Measurements from ENCODE around the gene FUT8. TPM values are rescaled to one million over a fixed set of nuclear protein-coding genes. Genes with fewer than 3 reads are reported as not detected.

Gene FUT8
- total and polyA plus RNA-seq, 9 donors, result 9.2 to 21.1 (median 13.4) TPM

DNA sequence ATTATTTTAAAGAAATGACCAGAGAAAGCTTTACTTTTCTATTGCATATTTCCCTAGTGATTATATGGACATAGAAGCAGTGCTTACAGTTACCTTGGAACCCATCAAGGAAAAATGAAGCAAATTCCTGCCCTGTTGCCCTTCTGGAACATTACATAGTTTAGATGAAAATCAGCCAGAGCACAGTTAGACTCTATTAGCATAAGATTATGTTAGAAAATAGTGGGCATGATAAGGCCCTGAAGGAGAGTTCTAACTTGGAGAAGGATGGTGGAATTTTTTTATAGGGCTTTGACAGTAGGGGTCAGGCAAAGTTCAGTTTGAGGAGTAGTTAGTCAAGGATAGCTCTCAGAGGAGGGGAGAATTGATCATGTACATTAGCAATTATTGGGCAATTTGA lies 74.3 kb downstream of the FUT8 start:
- no peaks in the 10 kb centered on the region for H3K27me3 ChIP-seq (ENCODE audit: control insufficient read depth, insufficient read depth, low read length)

DNA sequence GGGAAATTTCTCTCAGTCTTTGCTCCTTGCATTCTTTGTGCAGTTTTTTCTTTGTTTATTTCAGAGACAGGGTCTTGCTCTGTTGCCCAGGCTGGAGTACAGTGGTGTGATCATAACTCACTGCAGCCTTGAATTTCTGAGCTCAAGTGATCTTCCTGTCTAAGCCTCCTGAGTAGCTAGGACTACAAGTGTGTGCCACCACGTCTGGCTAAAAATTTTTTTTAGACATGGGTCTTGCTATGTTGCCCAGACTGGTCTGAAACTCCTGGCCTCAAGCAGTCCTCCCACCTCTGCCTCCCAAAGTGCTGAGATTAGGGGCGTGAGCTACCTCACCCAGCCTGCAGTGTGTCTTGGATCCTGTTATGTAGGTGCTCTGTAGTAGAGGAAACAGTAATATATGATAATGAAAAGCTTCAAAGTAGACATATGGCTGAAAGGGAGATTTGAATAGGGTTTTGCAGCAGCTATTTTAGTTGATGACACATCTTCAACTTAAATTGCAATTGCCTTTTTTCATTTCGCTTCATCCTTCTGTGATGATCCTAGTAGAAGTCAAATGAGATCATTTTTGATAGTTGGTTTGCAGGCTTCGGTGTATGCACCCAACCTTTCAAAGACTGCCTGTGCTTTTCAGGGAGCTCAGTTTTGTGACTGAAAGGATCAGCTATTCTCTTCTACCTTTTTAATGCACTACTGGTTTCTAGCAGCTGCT lies 75.4 kb downstream of the FUT8 start:
- 92% methylated on average over 2 of the region's 4 CpGs for WGBS (ENCODE audit: insufficient coverage)
- H3K9me3 ChIP-seq (replicated peaks; ENCODE audit: control insufficient read depth, low read depth, low read length), result no peaks in the 10 kb centered on the region

More for the DNA sequence above, 74.3 kb downstream of the FUT8 start:
- no peaks in the 10 kb centered on the region for H3K9me3 ChIP-seq (replicated peaks; ENCODE audit: control insufficient read depth, low read depth, low read length)
- no peaks in the 10 kb centered on the region for H3K36me3 ChIP-seq (ENCODE audit: control insufficient read depth, insufficient read depth, low read length)
- H3K4me3 ChIP-seq (ENCODE audit: low read length), result no peak overlapping the region
- no peak for DNase-seq
- no peaks in the 10 kb centered on the region for H3K4me1 ChIP-seq (ENCODE audit: control insufficient read depth, insufficient read depth, low read length)
- H3K27ac ChIP-seq (ENCODE audit: low read length), result no peak overlapping the region

DNA sequence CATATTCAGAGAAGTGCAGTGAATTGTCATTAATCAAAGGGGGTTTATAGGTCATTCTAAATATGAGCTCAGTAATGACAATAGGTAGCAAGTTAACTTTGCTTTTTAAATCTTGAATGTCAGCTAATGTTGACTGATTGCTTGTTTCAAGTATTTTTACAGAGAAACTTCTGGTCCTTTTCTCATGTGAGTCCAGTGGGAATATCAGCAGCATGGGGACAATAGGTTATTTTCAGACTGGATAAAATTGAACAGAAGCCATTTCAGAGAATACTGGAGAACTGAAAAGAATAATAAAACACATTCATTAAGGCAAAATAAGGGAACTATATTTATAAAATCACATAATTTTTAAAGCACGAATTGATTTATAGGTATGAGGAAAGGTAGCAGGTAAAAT lies 78.7 kb downstream of the FUT8 start:
- Histone ChIP-seq H3K27ac (ENCODE audit: low read length) (no peak overlapping the region), H3K36me3 (ENCODE audit: control insufficient read depth, insufficient read depth, low read length) (no peaks in the 10 kb centered on the region), H3K9me3 (replicated peaks; ENCODE audit: control insufficient read depth, low read depth, low read length) (no peaks in the 10 kb centered on the region), H3K4me1 (ENCODE audit: control insufficient read depth, insufficient read depth, low read length) (no peaks in the 10 kb centered on the region), H3K27me3 (ENCODE audit: control insufficient read depth, insufficient read depth, low read length) (no peaks in the 10 kb centered on the region), H3K4me3 (ENCODE audit: low read length) (no peak overlapping the region)
- no CpG with 5 or more reads among the region's 1 CpG for WGBS (ENCODE audit: insufficient coverage)
- no peak for DNase-seq

More for the DNA sequence above, 75.4 kb downstream of the FUT8 start:
- Histone ChIP-seq H3K27ac (ENCODE audit: low read length) (no peak overlapping the region), H3K4me3 (ENCODE audit: low read length) (no peak overlapping the region), H3K36me3 (ENCODE audit: control insufficient read depth, insufficient read depth, low read length) (no peaks in the 10 kb centered on the region), H3K4me1 (ENCODE audit: control insufficient read depth, insufficient read depth, low read length) (no peaks in the 10 kb centered on the region), H3K27me3 (ENCODE audit: control insufficient read depth, insufficient read depth, low read length) (no peaks in the 10 kb centered on the region)
- DNase-seq, result no peak

DNA sequence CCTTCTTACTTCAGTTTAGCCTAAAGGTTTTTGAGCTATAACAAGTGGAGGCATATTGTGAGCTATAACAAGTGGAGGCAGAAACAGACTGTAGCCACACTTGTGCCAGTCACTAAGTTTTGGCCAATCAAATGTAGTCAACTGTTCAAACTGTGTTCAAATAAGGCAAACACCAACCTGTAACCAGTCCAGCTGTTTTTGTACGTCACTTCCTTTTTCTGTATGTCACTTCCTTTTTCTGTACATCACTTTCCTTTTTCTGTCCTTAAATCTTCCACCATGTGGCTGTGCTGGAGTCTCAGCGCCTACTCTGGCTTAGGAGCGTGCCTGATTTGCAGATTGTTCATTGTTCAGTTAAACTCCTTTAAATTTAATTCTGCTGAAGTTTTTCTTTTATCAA lies 79.7 kb downstream of the FUT8 start:
- 75% methylated on average over 1 of the region's 3 CpGs for WGBS (ENCODE audit: insufficient coverage)
- H3K36me3 ChIP-seq (ENCODE audit: control insufficient read depth, insufficient read depth, low read length), result no peaks in the 10 kb centered on the region
- no peak overlapping the region for H3K4me3 ChIP-seq (ENCODE audit: low read length)
- no peak overlapping the region for H3K27ac ChIP-seq (ENCODE audit: low read length)
- DNase-seq, result no peak
- H3K9me3 ChIP-seq (replicated peaks; ENCODE audit: control insufficient read depth, low read depth, low read length), result no peaks in the 10 kb centered on the region
- H3K27me3 ChIP-seq (ENCODE audit: control insufficient read depth, insufficient read depth, low read length), result no peaks in the 10 kb centered on the region
- no peaks in the 10 kb centered on the region for H3K4me1 ChIP-seq (ENCODE audit: control insufficient read depth, insufficient read depth, low read length)

DNA sequence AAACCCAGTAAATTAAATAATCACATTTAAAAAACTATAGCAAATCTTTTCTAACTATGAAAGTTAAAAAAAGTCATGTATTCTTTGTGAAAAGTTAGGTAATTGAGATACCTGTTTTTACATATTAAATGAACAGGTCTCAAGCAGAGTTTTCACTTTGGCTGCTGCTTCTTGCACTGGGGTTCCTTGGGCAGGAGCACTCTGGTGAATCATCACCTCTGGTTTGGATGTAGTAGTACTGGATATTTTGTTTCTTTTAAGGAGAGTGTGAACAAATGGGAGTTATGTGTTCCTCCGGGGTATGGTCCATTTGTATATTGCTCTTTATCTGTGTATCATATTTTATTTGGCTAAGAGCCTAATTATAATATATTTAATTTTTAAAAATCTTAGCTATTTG lies 82.7 kb downstream of the FUT8 start:
- no peaks in the 10 kb centered on the region for H3K4me1 ChIP-seq (ENCODE audit: control insufficient read depth, insufficient read depth, low read length)
- no peak for DNase-seq
- no peaks in the 10 kb centered on the region for H3K36me3 ChIP-seq (ENCODE audit: control insufficient read depth, insufficient read depth, low read length)
- H3K27me3 ChIP-seq (ENCODE audit: control insufficient read depth, insufficient read depth, low read length), result no peaks in the 10 kb centered on the region
- H3K4me3 ChIP-seq (ENCODE audit: low read length), result no peak overlapping the region
- no peak overlapping the region for H3K27ac ChIP-seq (ENCODE audit: low read length)
- H3K9me3 ChIP-seq (replicated peaks; ENCODE audit: control insufficient read depth, low read depth, low read length), result no peaks in the 10 kb centered on the region
- WGBS (ENCODE audit: insufficient coverage), result no CpG with 5 or more reads among the region's 1 CpG

DNA sequence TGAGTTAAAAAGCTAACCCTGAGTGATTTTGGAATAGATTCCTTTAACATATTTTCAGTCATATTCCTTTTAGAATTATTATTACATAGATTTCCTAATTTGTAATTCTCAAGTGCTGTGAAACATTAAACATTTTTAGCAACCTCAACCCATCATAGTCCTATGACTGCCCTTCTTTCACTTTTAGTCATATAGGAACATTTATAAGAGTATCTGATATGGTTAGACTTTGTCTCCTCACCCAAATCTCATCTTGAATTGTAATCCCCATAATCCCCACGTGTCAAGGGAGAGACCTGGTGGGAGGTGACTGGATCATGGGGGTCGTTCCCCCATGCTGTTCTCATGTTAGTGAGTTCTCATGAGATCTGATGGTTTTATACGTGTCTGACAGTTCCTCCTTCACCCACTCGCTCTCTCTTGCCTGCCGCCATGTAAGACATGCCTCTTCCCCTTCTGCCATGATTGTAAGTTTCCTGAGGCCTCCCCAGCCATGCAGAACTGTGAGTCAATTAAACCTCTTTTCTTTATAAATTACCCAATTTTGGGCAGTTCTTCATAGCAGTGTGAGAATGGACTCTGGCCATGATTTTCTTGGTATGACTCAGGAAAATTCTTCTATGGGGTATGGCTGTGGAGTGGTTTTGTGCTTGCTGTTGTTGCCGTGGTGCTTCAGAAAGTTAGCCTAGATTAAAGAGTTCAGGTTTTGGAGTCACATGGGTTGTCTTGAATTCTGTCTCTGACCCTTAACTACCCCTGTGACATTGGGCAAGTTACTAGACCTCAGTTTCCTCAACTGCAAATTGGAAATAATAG lies 83.9 kb downstream of the FUT8 start:
- Histone ChIP-seq H3K4me3 (ENCODE audit: low read length) (no peak overlapping the region), H3K27ac (ENCODE audit: low read length) (no peak overlapping the region), H3K36me3 (ENCODE audit: control insufficient read depth, insufficient read depth, low read length) (no peaks in the 10 kb centered on the region), H3K9me3 (replicated peaks; ENCODE audit: control insufficient read depth, low read depth, low read length) (no peaks in the 10 kb centered on the region), H3K27me3 (ENCODE audit: control insufficient read depth, insufficient read depth, low read length) (no peaks in the 10 kb centered on the region), H3K4me1 (ENCODE audit: control insufficient read depth, insufficient read depth, low read length) (no peaks in the 10 kb centered on the region)
- no CpG with 5 or more reads among the region's 6 CpGs for WGBS (ENCODE audit: insufficient coverage)
- no peak for DNase-seq

DNA sequence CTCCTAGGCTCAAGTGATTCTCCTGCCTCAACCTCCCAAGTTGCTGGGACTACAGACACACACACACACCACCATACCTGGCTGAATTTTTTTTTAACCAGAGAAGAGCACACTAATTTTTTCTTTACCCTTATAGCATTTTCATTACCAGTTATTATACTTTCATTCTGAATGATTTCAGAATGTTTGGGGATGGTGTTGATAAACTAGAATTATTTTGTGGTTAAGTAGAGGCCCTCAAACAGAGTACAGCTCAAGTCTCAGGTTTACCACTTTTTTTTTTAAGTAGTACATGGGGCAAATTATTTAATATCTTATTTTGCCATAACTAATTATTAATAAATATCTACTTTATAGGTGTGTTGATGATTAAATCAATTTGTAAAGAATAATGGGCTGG lies 86.6 kb downstream of the FUT8 start:
- Histone ChIP-seq H3K4me1 (ENCODE audit: control insufficient read depth, insufficient read depth, low read length) (no peaks in the 10 kb centered on the region), H3K9me3 (replicated peaks; ENCODE audit: control insufficient read depth, low read depth, low read length) (no peaks in the 10 kb centered on the region), H3K36me3 (ENCODE audit: control insufficient read depth, insufficient read depth, low read length) (no peaks in the 10 kb centered on the region), H3K27ac (ENCODE audit: low read length) (no peak overlapping the region), H3K27me3 (ENCODE audit: control insufficient read depth, insufficient read depth, low read length) (no peaks in the 10 kb centered on the region), H3K4me3 (ENCODE audit: low read length) (no peak overlapping the region)
- DNase-seq, result no peak

DNA sequence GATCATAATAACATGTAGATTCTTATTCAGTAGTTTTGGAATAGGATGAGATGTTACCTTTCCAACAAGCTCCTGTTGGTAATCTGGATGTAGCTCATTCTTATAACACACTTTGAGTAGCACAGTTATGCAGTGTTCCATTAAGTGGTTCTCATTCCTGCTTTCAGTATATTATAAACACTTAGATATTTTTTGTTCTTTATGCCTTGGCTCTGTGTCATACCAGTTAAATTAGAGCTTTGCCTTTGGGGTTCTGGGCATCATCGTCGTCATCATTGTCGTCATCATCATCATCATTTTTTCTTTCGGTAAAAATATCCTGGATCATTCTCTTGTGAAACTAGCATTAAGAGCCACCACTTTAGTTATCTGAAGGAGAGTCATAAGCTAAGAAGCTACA lies 87.5 kb downstream of the FUT8 start:
- no peaks in the 10 kb centered on the region for H3K4me1 ChIP-seq (ENCODE audit: control insufficient read depth, insufficient read depth, low read length)
- H3K9me3 ChIP-seq (replicated peaks; ENCODE audit: control insufficient read depth, low read depth, low read length), result no peaks in the 10 kb centered on the region
- H3K27me3 ChIP-seq (ENCODE audit: control insufficient read depth, insufficient read depth, low read length), result no peaks in the 10 kb centered on the region
- H3K27ac ChIP-seq (ENCODE audit: low read length), result no peak overlapping the region
- H3K4me3 ChIP-seq (ENCODE audit: low read length), result no peak overlapping the region
- WGBS (ENCODE audit: insufficient coverage), result no CpG with 5 or more reads among the region's 4 CpGs
- DNase-seq, result no peak
- no peaks in the 10 kb centered on the region for H3K36me3 ChIP-seq (ENCODE audit: control insufficient read depth, insufficient read depth, low read length)

DNA sequence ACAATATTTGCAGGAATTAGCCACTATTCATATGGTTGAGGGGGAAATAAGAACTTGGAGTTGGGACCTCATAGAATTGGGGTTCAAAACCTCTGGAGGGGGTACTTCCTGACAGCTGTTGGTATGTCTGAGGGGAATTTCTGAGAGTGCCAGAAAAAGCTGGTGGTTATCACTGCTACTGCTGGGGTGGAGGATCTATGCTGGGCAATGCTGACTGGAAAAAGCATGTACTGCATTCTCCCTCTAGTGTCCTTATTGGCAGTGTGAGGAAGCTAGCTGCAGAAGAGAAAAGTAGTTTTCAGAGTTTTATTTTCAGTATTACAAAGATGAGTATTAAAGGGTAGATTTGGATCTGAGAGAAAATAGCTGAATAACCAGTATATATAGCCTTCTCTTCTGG lies 88.8 kb downstream of the FUT8 start:
- no peaks in the 10 kb centered on the region for H3K27me3 ChIP-seq (ENCODE audit: control insufficient read depth, insufficient read depth, low read length)
- H3K27ac ChIP-seq (ENCODE audit: low read length), result no peak overlapping the region
- no peak overlapping the region for H3K4me3 ChIP-seq (ENCODE audit: low read length)
- H3K9me3 ChIP-seq (replicated peaks; ENCODE audit: control insufficient read depth, low read depth, low read length), result no peaks in the 10 kb centered on the region
- no peaks in the 10 kb centered on the region for H3K4me1 ChIP-seq (ENCODE audit: control insufficient read depth, insufficient read depth, low read length)
- DNase-seq, result peak; percentile 5
- H3K36me3 ChIP-seq (ENCODE audit: control insufficient read depth, insufficient read depth, low read length), result no peaks in the 10 kb centered on the region

DNA sequence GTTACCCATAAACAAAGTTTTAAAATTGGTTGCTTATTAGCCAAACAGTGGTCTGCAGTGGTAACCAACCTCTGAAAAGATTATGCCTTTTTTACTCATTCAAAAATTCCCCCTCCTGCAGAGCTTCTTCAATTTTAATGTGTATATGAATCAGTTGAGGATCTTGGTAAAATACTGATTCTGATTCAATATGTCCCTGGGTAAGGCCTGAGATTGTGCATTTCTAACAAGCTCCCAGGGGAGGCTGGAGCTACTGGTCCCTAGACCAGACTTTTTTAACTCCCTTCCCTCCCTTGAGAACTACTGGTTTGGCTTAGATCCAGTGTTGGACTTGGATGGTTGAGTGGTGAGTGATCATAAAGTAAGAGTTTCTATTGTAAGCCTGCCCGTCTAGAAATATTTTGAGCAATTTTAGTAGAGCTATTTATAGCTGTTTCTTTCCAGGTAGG lies 90.2 kb downstream of the FUT8 start:
- DNase-seq, result no peak
- no CpG with 5 or more reads among the region's 1 CpG for WGBS (ENCODE audit: insufficient coverage)

More for the DNA sequence above, 90.2 kb downstream of the FUT8 start:
- H3K4me1 ChIP-seq (ENCODE audit: control insufficient read depth, insufficient read depth, low read length), result no peaks in the 10 kb centered on the region
- H3K27me3 ChIP-seq (ENCODE audit: control insufficient read depth, insufficient read depth, low read length), result no peaks in the 10 kb centered on the region
- H3K4me3 ChIP-seq (ENCODE audit: low read length), result no peak overlapping the region
- no peak overlapping the region for H3K27ac ChIP-seq (ENCODE audit: low read length)
- H3K9me3 ChIP-seq (replicated peaks; ENCODE audit: control insufficient read depth, low read depth, low read length), result peaks cover 3% of the 10 kb centered on the region
- H3K36me3 ChIP-seq (ENCODE audit: control insufficient read depth, insufficient read depth, low read length), result no peaks in the 10 kb centered on the region

Measured in muscle of leg (tissue), 11 donors.